ENCODE results near the gene TRPM2.

Gene TRPM2

DNA sequence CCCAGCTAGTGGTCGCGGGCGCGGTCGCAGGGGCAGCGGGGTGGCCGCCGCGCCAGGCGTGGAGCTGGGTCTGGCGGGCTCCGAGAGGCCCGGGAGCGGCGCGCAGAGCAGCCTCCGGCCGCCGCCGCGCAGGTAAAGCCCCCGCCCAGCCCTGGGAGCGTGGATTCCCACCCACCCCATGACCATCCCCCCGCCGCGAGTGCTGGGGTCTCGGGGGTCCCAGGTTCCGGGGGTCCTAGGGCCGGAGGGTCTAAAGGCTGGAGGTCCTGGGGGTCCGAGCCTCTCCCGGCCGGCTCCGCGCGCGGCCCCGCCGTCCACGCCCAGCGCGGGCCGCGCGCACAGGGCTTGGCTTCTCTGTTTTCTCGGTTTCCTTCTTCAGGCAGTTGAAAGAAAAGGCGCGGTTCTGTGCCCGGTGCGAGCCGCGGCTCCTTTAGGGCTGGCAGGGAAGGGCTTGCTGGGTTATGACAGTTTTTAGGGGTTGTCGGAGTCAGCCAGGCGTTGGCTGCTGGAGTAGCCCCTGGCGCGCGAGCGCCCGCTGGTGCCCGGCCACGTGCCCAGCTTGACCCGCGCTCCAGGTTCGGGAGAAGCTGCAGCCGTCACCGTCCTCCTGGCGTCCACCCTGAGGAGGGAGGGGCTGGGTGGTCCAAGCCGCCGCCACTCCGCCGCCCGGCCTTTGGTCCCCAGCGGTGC lies 102.2 kb downstream of the TRPM2 start:
- Mint-ChIP-seq H3K27me3 (peaks cover 13% of the 10 kb centered on the region), H3K36me3 (ENCODE audit: low read depth) (no peaks in the 10 kb centered on the region), H3K4me3 (peak overlapping the region; percentile 78), H3K9me3 (peaks cover 3% of the 10 kb centered on the region), H3K4me1 (ENCODE audit: low read depth) (peaks cover 4% of the 10 kb centered on the region), H3K27ac (no peak overlapping the region)
- DNase-seq, result no peak

DNA sequence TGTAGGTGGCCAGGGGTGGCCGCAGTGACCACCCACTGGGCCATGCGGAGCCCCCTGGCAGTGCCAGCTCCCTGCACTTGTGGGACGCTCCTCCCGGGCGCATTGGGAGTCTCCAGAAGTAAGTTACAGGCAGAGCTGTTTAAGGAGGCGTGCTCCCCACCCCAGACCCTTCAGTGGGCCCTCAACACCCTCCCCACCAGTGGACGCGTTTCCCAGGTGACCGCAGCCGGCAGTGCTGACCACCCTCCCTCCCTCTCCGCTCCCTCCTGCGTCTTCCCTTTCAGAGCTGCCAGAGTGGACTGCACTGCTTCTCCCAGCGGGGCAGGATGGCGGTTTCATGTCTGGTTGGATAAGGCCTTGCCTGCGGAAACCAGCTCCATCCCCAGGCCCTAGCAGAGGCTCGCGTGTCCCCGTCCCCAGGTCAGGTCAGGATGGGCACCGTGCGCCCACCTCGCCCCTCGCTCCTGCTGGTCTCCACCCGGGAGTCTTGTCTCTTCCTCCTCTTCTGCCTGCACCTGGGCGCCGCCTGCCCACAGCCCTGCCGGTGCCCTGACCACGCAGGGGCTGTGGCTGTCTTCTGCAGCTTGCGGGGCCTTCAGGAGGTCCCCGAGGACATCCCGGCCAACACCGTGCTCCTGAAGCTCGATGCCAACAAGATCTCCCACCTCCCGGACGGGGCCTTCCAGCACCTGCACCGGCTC lies 102.9 kb downstream of the TRPM2 start:
- H3K36me3 Mint-ChIP-seq (ENCODE audit: low read depth), result no peaks in the 10 kb centered on the region
- H3K9me3 Mint-ChIP-seq, result peaks cover 3% of the 10 kb centered on the region
- no peak overlapping the region for H3K27ac Mint-ChIP-seq
- H3K4me3 Mint-ChIP-seq, result peak overlapping the region; percentile 57
- no peak for DNase-seq
- peaks cover 4% of the 10 kb centered on the region for H3K4me1 Mint-ChIP-seq (ENCODE audit: low read depth)
- H3K27me3 Mint-ChIP-seq, result peaks cover 13% of the 10 kb centered on the region

DNA sequence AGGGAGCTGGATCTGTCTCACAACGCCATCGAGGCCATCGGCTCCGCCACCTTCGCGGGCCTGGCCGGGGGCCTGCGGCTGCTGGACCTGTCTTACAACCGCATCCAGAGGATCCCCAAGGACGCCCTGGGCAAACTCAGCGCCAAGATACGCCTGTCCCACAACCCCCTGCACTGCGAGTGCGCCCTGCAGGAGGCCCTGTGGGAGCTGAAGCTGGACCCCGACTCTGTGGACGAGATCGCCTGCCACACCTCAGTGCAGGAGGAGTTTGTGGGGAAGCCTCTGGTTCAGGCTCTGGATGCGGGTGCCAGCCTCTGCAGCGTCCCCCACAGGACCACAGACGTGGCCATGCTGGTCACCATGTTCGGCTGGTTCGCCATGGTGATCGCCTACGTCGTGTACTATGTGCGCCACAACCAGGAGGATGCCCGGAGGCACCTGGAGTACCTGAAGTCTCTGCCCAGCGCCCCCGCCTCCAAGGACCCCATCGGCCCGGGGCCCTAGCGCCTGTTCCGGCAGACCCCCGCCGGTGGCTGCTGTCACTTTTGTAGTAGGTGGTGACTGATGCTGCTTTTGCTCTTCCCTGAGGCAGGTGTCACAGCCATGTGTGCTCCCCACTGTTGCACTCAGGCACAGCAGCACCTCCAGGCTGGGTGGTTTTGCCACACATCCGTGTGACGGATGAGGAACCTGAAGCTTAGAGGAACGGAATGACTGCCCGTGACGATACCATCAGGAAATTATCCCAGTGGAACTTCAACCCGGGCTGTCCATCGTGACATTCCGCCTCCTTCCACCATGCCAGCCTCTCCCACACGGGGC lies 103.7 kb downstream of the TRPM2 start:
- H3K4me3 Mint-ChIP-seq, result peak overlapping the region; percentile 57
- H3K36me3 Mint-ChIP-seq (ENCODE audit: low read depth), result no peaks in the 10 kb centered on the region

DNA sequence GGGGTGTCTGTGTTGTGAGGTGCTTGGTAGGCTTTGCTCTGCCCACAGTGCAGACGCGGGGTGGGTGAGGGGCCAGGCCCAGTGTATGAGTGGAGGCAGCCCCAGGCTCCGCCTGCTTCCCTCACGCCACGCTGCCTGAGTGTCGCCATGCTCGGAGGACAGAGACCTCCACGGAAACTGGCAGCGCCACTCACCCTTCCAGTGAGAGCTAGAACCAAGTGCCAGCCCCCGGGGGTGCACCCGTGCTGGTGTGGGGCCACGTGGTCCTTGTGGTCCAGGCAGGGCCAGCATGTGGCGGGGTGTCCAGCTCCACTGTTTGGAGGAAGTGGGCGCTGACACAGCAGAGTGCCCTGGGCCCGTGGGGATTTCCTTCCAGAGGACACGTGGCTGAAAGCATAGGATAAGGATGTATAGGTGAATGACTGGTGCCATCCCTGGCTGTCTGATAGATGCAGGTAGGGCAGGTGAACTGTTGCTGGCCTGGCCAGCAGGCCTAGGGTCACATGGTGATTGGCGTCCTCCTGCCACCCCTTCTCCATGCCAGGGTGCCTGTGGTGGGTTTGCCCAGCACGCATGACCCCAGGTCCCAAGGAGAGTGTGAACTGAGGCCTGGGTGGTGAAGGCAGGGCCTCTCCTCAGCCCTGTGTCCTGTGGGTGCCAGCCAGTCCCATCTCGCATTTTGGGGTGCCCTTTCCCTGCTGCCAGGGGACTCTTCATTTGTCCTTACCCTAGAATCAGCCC lies 105.7 kb downstream of the TRPM2 start:
- Mint-ChIP-seq H3K4me1 (ENCODE audit: low read depth) (peaks cover 4% of the 10 kb centered on the region), H3K27me3 (peaks cover 5% of the 10 kb centered on the region), H3K27ac (no peak overlapping the region), H3K36me3 (ENCODE audit: low read depth) (no peaks in the 10 kb centered on the region), H3K4me3 (no peak overlapping the region), H3K9me3 (peaks cover 3% of the 10 kb centered on the region)
- DNase-seq, result no peak

More for the DNA sequence above, 103.7 kb downstream of the TRPM2 start:
- peaks cover 4% of the 10 kb centered on the region for H3K4me1 Mint-ChIP-seq (ENCODE audit: low read depth)
- H3K27ac Mint-ChIP-seq, result no peak overlapping the region
- DNase-seq, result no peak
- peaks cover 3% of the 10 kb centered on the region for H3K9me3 Mint-ChIP-seq
- H3K27me3 Mint-ChIP-seq, result peaks cover 12% of the 10 kb centered on the region

DNA sequence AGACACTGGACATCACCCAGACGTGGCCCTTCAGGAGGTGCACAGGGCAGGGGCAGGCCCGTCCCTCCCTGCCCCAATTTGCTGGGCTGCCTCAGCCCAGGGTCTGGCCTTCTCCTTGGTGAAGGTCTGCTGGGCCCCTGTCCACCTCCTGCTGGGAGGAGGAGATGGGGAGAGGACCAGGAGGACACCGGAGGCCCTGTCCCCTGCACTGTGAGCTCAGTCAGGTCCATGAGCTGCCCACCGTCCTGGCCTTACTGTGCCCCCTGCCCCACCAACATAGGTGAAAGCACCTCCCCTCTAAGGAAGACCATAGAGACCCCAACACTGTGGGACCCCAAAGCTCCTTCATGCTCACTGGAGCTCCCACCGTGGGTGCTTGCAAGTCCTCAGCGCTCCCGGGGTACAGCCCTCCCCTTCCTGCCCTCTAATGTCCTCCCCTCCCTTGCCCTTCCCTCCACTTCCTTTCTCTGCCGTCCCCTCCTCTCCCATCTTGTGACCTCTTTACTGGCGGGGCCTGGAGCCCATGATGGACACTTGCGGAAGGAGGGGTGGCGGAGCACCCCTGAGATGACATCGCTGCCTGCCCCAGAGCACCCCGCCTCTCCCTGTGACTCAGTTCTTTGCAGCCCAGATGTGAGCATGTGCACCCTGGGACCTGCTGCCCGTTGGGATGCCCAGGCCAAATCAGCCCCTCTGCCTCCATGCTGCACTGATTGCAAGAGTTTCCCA lies 106.5 kb downstream of the TRPM2 start:
- DNase-seq, result no peak
- H3K4me3 Mint-ChIP-seq, result no peak overlapping the region
- H3K9me3 Mint-ChIP-seq, result no peaks in the 10 kb centered on the region
- no peaks in the 10 kb centered on the region for H3K27me3 Mint-ChIP-seq
- H3K27ac Mint-ChIP-seq, result no peak overlapping the region
- H3K36me3 Mint-ChIP-seq (ENCODE audit: low read depth), result no peaks in the 10 kb centered on the region
- peaks cover 3% of the 10 kb centered on the region for H3K4me1 Mint-ChIP-seq (ENCODE audit: low read depth)

DNA sequence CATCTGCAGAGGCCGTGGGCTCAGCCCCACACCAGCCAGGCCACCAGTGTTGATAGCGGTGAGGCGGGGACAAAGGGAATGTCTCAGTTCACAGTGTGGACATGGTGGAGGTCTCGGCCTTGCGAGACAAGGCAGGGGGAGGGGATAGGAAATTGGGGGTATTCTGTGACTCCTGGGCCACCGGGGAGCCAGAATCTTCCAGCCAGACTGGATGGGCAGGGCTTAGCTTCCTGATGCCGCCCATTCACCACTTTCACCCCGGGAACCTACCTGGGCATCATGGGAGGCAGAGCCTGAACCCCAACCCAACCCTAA lies 107.0 kb downstream of the TRPM2 start:
- Mint-ChIP-seq H3K27me3 (no peaks in the 10 kb centered on the region), H3K36me3 (ENCODE audit: low read depth) (no peaks in the 10 kb centered on the region), H3K4me3 (no peak overlapping the region), H3K9me3 (no peaks in the 10 kb centered on the region), H3K4me1 (ENCODE audit: low read depth) (peaks cover 3% of the 10 kb centered on the region), H3K27ac (no peak overlapping the region)
- DNase-seq, result no peak

DNA sequence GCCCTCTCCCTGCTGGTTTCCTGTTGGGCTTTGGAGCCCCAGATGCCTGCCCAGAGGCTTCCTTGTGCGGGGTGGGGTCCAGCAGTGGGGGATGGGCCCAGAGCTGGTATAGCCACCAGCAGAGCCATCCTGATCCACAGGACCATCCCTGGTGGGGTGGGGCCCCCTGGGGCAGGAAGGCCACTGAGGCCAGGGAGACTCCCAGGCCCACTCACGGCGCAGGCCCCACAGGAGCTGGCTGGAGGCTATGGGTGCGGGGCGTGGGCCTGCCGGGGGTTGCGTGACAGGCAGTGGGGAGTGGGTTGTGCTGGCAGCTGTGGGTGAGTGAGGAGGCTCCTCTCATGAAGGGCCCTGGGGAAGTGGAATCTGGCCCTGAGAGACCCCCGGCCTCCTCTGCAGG lies 107.6 kb downstream of the TRPM2 start:
- no peak overlapping the region for H3K4me3 Mint-ChIP-seq
- peaks cover 3% of the 10 kb centered on the region for H3K4me1 Mint-ChIP-seq (ENCODE audit: low read depth)
- H3K9me3 Mint-ChIP-seq, result no peaks in the 10 kb centered on the region
- H3K36me3 Mint-ChIP-seq (ENCODE audit: low read depth), result no peaks in the 10 kb centered on the region
- DNase-seq, result no peak
- no peaks in the 10 kb centered on the region for H3K27me3 Mint-ChIP-seq
- H3K27ac Mint-ChIP-seq, result no peak overlapping the region

DNA sequence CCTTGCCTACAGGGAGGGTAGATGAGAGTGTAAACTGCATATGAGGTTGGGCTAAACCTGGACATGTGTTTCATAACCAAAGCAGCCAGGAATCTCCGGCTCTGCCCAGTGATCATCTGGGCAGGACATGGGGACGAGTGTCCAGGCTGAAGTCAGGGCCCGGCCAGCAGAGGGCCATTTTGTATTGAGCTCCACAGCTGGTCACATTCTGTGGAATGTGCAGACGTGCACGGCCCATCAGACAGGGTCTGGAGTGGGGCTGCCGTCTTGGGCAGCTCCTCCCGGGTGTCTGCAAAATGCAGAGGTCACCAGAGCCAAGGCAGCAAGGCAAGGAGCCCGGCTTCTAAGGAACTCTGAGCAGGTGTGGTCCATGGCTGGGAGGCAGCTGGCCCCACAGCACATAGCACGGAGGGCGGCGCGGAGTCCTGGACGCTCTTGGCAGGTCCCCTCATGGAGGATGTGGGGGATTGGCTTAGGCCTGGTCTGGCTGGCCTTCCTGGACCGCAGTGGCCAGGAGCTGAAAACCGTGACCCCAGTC lies 108.1 kb downstream of the TRPM2 start:
- Mint-ChIP-seq H3K4me3 (no peak overlapping the region), H3K9me3 (no peaks in the 10 kb centered on the region), H3K36me3 (ENCODE audit: low read depth) (no peaks in the 10 kb centered on the region), H3K27ac (no peak overlapping the region), H3K4me1 (ENCODE audit: low read depth) (peaks cover under 1% of the 10 kb centered on the region), H3K27me3 (no peaks in the 10 kb centered on the region)
- DNase-seq, result no peak

DNA sequence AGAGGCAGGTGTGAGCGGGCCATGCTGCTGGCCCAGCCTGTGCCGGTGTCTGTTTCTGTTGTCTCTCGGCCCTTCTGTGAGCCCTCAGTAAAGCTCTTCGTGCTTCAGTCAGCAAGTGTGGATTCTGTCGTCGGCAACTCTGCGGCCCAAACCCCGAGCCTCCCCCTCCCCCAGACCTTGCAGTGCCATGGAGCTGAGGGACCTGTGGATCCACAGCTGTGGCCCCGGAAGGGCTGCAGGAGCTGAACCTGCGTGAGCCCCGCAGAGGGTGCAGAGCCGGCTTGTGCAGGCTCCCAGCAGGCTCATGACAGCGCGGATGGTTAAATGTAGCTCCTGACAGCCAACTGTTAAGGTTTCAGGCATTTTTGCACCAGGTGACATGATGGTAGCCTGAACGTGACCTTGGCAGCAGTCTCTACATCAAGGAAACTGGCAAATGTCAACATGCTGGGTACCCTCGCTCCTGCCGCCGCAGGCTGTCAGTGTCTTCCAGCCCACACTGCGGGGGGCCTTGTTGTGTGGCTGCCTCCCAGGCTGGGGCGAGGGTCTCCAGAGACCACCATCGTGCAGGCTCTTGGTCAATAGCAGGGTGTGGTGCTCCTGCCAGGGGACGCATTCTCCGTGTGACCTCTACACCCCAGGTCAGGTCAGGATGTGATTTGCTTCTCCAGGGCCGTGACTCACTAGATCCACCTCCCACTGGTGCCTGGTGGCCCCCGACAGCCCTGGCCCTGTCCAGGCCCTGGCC lies 108.8 kb downstream of the TRPM2 start:
- H3K9me3 Mint-ChIP-seq, result no peaks in the 10 kb centered on the region
- H3K4me3 Mint-ChIP-seq, result no peak overlapping the region
- H3K36me3 Mint-ChIP-seq (ENCODE audit: low read depth), result no peaks in the 10 kb centered on the region
- no peaks in the 10 kb centered on the region for H3K4me1 Mint-ChIP-seq (ENCODE audit: low read depth)
- H3K27me3 Mint-ChIP-seq, result no peaks in the 10 kb centered on the region
- H3K27ac Mint-ChIP-seq, result no peak overlapping the region
- no peak for DNase-seq

DNA sequence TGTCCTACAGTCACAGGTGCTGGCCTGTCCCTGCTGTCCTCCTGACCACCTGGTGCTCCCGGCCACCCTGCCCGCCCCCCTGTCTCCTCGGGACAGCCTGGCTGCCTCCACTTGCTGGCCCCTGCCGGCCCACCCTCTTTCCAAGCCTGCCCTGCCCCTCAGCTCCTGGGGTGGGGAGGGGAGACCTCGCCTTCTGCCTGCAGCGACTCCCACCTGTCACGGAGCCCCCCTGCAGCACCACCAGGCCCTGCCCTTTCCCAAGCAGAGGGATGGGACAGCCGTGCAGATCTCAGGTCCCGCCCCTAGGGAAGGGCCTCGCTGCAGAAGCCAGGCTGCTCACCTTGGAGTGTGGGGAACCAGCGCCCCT lies 109.4 kb downstream of the TRPM2 start:
- Mint-ChIP-seq H3K36me3 (ENCODE audit: low read depth) (no peaks in the 10 kb centered on the region), H3K27me3 (no peaks in the 10 kb centered on the region), H3K4me1 (ENCODE audit: low read depth) (no peaks in the 10 kb centered on the region), H3K27ac (no peak overlapping the region), H3K9me3 (no peaks in the 10 kb centered on the region), H3K4me3 (no peak overlapping the region)
- DNase-seq, result no peak

DNA sequence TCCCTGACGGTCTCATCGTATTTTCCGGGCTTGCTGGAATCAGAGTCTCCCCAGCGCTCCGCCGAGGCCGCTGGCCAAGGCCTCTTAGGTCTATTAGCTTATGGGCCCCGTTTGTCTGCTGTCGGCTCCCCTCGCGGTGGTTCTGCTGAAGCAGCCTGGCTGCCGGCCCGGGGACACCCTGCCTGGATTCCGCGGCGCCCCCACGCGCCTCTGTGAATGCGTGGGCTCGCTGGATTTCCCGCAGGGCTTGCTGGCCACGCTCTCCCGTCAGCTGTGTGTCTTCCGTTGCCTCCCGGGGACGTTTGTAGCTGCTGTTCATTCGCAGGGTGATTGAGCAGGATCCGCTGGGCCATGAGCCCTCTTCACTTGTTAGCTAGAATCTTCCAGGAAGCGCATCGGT lies 110.3 kb downstream of the TRPM2 start:
- no peak overlapping the region for H3K4me3 Mint-ChIP-seq
- H3K4me1 Mint-ChIP-seq (ENCODE audit: low read depth), result no peaks in the 10 kb centered on the region
- H3K36me3 Mint-ChIP-seq (ENCODE audit: low read depth), result no peaks in the 10 kb centered on the region
- no peaks in the 10 kb centered on the region for H3K9me3 Mint-ChIP-seq
- DNase-seq, result no peak
- H3K27ac Mint-ChIP-seq, result no peak overlapping the region
- H3K27me3 Mint-ChIP-seq, result no peaks in the 10 kb centered on the region

DNA sequence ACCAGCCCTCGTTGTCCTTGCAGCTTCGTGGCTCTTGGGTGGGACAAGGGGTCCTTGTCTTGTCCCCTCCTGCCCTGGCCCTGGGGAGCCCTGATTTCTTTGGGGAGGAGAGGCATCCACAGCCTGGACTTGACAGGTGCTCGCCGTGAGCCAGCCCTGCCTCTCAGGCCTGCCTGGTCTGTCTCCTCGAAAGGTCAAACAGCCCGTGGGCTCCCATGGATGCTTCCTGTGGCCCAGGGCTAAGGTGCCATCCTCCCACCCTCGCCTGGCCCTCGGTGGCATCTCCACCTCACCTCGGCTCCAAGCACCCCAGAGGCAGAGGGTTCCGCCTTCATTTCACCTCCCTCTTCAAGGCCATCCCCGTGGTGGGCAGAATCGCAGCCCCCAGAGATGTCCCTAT lies 110.9 kb downstream of the TRPM2 start:
- no peaks in the 10 kb centered on the region for H3K27me3 Mint-ChIP-seq
- H3K4me1 Mint-ChIP-seq (ENCODE audit: low read depth), result no peaks in the 10 kb centered on the region
- no peaks in the 10 kb centered on the region for H3K36me3 Mint-ChIP-seq (ENCODE audit: low read depth)
- DNase-seq, result no peak
- no peaks in the 10 kb centered on the region for H3K9me3 Mint-ChIP-seq
- no peak overlapping the region for H3K4me3 Mint-ChIP-seq
- H3K27ac Mint-ChIP-seq, result no peak overlapping the region

DNA sequence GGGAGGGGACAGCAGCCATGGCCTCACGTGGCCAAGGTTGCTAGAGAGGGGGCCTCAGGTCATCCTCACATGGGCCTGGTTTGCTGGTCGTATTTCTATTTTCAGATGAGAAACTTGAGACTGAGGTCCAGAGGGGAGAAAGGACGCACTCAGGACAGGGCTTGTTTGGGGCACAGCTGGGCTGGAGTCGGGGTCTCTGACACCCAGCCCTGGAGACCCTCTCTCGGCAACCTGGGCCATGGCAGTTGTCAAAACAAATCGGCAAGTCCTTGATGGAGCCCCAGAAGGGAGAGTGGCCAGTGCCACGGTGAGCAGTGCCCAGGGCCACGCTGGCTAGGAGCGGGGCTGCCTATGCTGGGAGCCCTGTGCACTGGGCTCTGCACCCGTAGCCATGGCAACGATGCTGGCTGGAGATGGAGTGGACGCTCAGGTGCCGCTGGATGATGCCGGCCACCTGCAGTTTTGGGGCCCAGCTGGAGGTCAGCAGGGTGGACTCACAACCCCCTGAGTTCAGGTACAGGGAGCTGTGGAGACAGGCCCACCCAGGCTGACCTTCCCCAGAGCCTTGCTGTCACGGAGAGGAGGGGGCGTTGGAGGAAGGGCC lies 113.0 kb downstream of the TRPM2 start:
- no peak overlapping the region for H3K27ac Mint-ChIP-seq
- no peak overlapping the region for H3K4me3 Mint-ChIP-seq
- H3K9me3 Mint-ChIP-seq, result no peaks in the 10 kb centered on the region
- no peaks in the 10 kb centered on the region for H3K27me3 Mint-ChIP-seq
- no peaks in the 10 kb centered on the region for H3K4me1 Mint-ChIP-seq (ENCODE audit: low read depth)
- no peak for DNase-seq
- H3K36me3 Mint-ChIP-seq (ENCODE audit: low read depth), result no peaks in the 10 kb centered on the region
